Measurements from ENCODE around the gene OR2AK2.
"Not testable (repeated sequence)": the region's sequence is repeated elsewhere in the genome, so short reads cannot be mapped to it uniquely, and the experiment has no call there.

OR2AK2 gene, protein sequence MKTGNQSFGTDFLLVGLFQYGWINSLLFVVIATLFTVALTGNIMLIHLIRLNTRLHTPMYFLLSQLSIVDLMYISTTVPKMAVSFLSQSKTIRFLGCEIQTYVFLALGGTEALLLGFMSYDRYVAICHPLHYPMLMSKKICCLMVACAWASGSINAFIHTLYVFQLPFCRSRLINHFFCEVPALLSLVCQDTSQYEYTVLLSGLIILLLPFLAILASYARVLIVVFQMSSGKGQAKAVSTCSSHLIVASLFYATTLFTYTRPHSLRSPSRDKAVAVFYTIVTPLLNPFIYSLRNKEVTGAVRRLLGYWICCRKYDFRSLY

DNA sequence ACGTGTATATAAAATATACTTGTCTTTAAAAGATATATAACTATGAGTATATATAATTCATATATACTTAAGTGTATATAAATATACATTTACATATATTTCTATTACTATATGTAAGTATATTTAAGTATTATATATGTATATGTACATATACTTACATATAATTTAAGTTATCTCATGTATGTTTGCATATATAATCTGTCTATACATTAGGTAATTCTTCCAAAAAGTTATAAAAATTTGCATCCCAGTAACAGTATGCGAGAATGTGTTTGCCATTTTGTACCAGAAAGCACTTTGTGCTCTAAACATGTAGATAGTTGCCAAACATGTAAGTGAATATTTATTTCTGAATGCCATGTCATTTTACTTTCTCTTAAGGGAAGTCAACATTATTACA lies at the start of gene OR2AK2:
TSS of gene OR2AK2 (plus strand) at position 301 of the 400 bp plus-strand sequence. CDS start 144 bp downstream, outside the sequence.
- peak within 1 kb of the TSS; percentile 54 for H3K27ac Mint-ChIP-seq
- peaks cover 14% of the 10 kb centered on the region for H3K4me1 Mint-ChIP-seq
- H3K4me3 Mint-ChIP-seq = no peak within 1 kb of the TSS
- H3K9me3 Mint-ChIP-seq = peaks cover 4% of the 10 kb centered on the region
- H3K36me3 Mint-ChIP-seq = peaks cover 2% of the 10 kb centered on the region
- ATAC-seq (ENCODE audit: low read depth) (no peak), DNase-seq (ENCODE audit: low spot score in 2 of 2) (no peak)
- H3K27me3 Mint-ChIP-seq = peaks cover 5% of the 10 kb centered on the region

DNA sequence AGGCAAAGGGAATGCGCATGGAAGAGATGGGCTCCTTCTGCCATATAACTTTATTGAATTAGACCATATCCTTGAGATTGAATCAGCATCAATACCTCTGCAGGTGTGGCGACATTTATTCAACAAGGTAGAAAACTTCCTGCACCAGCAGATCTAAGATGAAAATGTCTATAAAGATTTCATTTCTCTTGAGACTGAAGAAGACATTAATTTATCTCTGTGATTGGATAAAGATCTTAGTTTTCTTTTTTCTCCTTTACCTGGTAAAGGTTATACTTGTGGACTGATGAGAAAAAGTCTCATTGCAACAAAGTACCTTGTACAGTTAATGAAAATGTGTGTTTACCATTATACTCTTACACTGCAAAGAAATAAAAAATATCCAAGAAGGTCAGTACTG lies 45.1 kb upstream of the OR2AK2 start, which contains the start of gene OR2T8:
TSS of gene OR2T8 (plus strand) at position 301 of the 400 bp plus-strand sequence. CDS start 766 bp downstream, outside the sequence.
- ATAC-seq (ENCODE audit: low read depth) (no peak), DNase-seq (ENCODE audit: low spot score in 2 of 2) (no peak)
- no peaks in the 10 kb centered on the region for H3K36me3 Mint-ChIP-seq
- no peak within 1 kb of the TSS for H3K27ac Mint-ChIP-seq
- no peak within 1 kb of the TSS for H3K4me3 Mint-ChIP-seq
- no peaks in the 10 kb centered on the region for H3K27me3 Mint-ChIP-seq
- no peaks in the 10 kb centered on the region for H3K4me1 Mint-ChIP-seq
- no peaks in the 10 kb centered on the region for H3K9me3 Mint-ChIP-seq

DNA sequence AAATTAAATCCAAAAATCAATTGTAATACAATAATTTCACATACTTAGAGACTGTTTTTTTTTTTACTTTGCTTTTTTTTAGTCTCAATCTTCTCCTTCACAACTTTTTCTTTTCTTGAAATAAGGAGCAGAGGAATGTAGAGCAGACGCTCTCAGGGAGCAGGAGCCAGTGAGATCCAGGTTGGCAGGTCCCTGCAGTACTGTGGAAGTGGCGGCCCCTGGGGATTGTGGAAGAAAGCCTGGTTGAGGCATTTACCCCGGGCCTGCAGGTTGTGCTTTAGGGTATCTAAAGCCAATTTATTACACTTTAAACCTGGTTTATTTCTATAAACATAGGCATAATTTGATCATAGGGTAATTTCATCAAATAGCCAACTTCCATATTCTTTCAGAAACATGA lies 41.1 kb upstream of the OR2AK2 start:
- DNase-seq (ENCODE audit: low spot score in 2 of 2) = no peak
- Mint-ChIP-seq H3K27me3 (no peaks in the 10 kb centered on the region), H3K36me3 (no peaks in the 10 kb centered on the region), H3K27ac (no peak overlapping the region), H3K4me1 (no peaks in the 10 kb centered on the region), H3K9me3 (no peaks in the 10 kb centered on the region), H3K4me3 (no peak overlapping the region)
- ATAC-seq (ENCODE audit: low read depth) = no peak

DNA sequence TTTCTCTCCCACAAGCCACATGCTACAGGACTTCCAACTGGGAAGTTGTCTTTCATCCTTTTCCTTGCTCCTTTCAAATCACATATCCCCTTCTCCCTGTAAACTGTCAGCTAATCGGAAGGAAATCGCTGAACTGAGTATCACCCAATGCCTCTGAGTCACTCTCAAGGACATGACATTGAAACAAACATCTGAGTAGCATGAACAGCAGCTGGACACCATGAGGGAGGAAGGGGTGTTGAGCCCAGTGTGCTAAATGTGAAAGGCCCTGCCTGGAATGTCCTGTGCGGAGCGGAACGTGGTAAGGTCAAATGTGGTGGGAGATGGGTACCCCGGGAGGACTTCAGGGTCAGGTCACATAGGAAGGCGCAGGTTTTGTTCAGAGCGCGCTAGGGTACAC lies 40.2 kb upstream of the OR2AK2 start, which contains the start of gene OR2AJ1:
TSS of gene OR2AJ1 (plus strand) at position 22 of the 400 bp plus-strand sequence. CDS start 8,880 bp downstream, outside the sequence.
- ATAC-seq (ENCODE audit: low read depth) (no peak), DNase-seq (ENCODE audit: low spot score in 2 of 2) (no peak)
- Mint-ChIP-seq H3K27ac (no peak within 1 kb of the TSS), H3K9me3 (no peaks in the 10 kb centered on the region), H3K27me3 (no peaks in the 10 kb centered on the region), H3K4me1 (no peaks in the 10 kb centered on the region), H3K36me3 (no peaks in the 10 kb centered on the region), H3K4me3 (no peak within 1 kb of the TSS)

DNA sequence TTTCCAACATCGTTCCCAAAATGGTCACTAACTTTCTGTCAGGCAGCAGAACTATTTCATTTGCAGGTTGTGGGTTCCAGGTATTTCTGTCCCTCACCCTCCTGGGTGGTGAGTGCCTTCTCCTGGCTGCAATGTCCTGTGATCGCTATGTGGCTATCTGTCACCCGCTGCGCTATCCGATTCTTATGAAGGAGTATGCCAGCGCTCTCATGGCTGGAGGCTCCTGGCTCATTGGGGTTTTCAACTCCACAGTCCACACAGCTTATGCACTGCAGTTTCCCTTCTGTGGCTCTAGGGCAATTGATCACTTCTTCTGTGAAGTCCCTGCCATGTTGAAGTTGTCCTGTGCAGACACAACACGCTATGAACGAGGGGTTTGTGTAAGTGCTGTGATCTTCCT lies 31.0 kb upstream of the OR2AK2 start:
- no peak for DNase-seq (ENCODE audit: low spot score in 2 of 2)
- H3K27me3 Mint-ChIP-seq = peaks cover 1% of the 10 kb centered on the region
- H3K36me3 Mint-ChIP-seq = no peaks in the 10 kb centered on the region
- H3K27ac Mint-ChIP-seq = no peak overlapping the region
- H3K4me1 Mint-ChIP-seq = no peaks in the 10 kb centered on the region
- H3K4me3 Mint-ChIP-seq = no peak overlapping the region
- H3K9me3 Mint-ChIP-seq = no peaks in the 10 kb centered on the region
- no peak for ATAC-seq (ENCODE audit: low read depth)

DNA sequence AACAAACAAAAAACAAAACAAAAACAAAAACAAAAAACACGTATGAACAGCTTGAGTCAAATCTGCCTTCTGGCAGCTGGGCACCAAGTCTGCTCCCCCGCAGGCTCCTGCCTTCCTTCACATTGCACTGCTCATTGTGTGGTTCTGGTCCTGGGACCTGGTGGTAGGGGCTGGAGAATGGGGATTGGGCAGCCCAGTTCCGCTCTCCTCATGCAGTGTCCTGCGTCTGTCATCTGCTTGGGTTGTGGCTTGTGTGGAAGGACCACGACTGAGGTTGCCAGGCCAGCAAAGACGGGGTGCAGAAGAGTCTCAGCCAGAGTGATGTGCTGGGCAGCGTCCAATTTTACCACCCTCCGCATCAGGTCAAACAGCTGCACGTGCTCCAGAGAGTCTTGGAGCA lies 29.3 kb upstream of the OR2AK2 start:
- Mint-ChIP-seq H3K27me3 (peaks cover 3% of the 10 kb centered on the region), H3K9me3 (no peaks in the 10 kb centered on the region), H3K27ac (no peak overlapping the region), H3K4me3 (no peak overlapping the region), H3K4me1 (no peaks in the 10 kb centered on the region), H3K36me3 (no peaks in the 10 kb centered on the region)
- ATAC-seq (ENCODE audit: low read depth) (no peak), DNase-seq (ENCODE audit: low spot score in 2 of 2) (no peak)

DNA sequence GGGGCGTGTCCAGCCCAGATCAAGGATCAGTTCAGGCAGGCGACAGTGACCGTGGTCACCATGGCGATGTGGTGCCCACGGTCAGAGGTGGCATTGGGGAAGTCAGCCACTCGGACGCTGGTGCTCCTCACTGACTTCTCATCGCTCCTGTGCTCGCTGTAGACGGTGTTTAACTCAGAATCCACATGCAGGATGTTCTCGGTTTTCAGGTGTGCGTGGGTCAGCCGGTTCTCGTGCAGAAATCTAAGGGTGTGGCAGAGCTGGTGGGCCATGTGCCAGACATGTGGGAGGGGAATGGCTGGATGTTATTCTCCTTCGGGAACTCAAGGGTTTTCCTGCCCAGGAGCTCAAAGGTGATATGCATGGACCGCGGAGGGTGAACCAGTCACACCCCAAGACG lies 28.6 kb upstream of the OR2AK2 start:
- Mint-ChIP-seq H3K27me3 (peaks cover 3% of the 10 kb centered on the region), H3K4me3 (no peak overlapping the region), H3K4me1 (no peaks in the 10 kb centered on the region), H3K36me3 (no peaks in the 10 kb centered on the region), H3K27ac (no peak overlapping the region), H3K9me3 (peaks cover 2% of the 10 kb centered on the region)
- no peak for DNase-seq (ENCODE audit: low spot score in 2 of 2)
- ATAC-seq (ENCODE audit: low read depth) = no peak

DNA sequence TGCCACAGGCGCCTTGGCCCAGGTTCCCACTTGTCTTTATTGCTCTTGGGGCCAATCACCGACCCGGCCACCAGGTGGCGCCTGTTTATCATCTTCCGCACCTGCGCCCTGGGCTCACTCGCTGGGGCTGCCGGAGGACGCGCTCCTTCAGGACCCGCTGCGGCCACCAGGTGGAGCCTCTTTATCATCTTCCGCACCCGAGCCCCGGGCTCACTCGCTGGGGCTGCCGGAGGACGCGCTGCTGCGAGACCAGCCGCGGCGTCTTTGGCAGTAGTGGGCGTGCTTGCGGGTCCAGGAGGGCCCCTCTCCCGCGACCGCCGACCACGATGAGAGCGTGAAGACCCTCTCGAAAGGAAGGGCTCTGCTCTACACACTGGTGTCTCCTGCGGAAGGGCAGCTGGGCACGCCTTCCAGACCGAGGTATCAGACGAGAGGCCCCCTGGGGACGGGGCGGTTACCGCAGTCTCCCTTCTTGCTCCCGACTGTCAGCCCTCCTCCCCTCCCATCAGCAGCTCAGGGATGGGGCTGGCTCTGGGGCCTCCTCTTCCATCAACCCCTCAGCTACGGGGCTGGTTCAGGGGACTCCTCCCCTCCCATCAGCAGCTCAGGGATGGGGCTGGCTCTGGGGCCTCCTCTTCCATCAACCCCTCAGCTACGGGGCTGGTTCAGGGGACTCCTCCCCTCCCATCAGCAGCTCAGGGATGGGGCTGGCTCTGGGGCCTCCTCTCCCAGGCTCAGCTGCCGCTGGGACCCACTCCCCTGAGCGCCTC lies 27.9 kb upstream of the OR2AK2 start:
- H3K27ac Mint-ChIP-seq = not testable (repeated sequence)

DNA sequence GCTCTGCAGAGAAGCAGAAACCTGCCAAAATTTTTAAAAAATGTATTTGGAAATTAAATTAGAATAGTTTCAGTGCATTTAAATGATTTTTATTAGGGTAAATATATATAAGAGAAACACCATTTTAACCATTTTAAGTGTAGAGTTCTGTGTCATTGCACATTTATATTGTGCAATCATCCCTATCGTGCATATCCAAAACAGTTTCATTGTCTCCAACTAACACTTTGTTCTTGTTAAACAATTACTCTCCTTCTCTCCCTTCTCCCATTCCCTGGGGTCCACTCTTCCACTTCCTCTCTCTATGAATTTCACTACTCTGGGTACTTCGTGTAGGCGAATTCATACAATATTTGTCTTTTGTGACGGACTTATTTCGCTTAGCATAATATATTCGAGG lies 22.4 kb upstream of the OR2AK2 start:
- DNase-seq (ENCODE audit: low spot score in 2 of 2) (no peak), ATAC-seq (ENCODE audit: low read depth) (no peak)
- Mint-ChIP-seq H3K4me3 (no peak overlapping the region), H3K27me3 (peaks cover 3% of the 10 kb centered on the region), H3K27ac (no peak overlapping the region), H3K4me1 (no peaks in the 10 kb centered on the region), H3K9me3 (peaks cover 7% of the 10 kb centered on the region), H3K36me3 (no peaks in the 10 kb centered on the region)

More for the DNA sequence above, 27.9 kb upstream of the OR2AK2 start:
- H3K4me3 Mint-ChIP-seq = peak overlapping the region; percentile 76
- not testable (repeated sequence) for H3K4me1 Mint-ChIP-seq, H3K9me3 Mint-ChIP-seq, H3K27me3 Mint-ChIP-seq, H3K36me3 Mint-ChIP-seq
- ATAC-seq (ENCODE audit: low read depth) = peak; percentile 96
- peak; percentile 77 to 90 for DNase-seq (ENCODE audit: low spot score in 2 of 2)

DNA sequence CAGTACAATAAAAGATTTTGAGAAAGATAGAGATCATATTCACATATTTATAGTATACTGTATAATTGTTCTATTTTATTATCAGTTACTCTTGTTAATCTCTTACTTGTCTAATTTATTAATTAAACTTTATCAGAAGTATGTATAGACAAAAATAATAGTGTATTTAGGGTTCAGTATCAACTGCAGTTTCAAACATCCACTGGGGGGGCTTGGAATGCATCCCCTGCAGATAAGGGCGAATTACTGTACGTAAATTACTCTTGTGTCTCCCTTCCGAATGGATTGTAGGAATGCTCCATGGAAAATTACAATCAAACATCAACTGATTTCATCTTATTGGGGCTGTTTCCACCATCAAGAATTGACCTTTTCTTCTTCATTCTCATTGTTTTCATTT lies 16.5 kb upstream of the OR2AK2 start, which contains the start of gene OR2L8:
TSS of gene OR2L8 (plus strand) at position 301 of the 400 bp plus-strand sequence. CDS start at position 301, 0 bp downstream.
- Mint-ChIP-seq H3K27ac (no peak within 1 kb of the TSS), H3K4me3 (no peak within 1 kb of the TSS), H3K27me3 (peaks cover 3% of the 10 kb centered on the region)

DNA sequence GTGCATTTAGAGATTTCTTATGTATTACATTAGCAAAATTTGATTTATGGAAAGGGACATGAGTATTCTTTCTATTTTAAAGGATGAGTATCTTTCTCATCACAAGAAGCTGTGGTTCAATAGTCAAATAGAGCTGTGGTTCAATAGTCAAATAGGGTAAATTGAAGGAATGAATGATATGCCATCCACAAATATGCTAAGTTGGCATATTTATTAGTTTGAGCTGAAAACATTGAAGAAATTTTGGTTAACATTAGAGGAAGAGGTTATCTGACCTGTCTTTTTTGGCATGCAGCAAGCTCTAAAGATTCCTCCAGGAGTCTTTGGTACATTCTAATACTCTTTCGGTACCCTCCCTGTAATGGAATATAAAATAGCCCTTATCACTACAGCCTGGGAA lies 11.6 kb upstream of the OR2AK2 start:
- Mint-ChIP-seq H3K27me3 (peaks cover 3% of the 10 kb centered on the region), H3K27ac (no peak overlapping the region), H3K9me3 (peaks cover 6% of the 10 kb centered on the region), H3K4me1 (no peaks in the 10 kb centered on the region), H3K4me3 (no peak overlapping the region), H3K36me3 (peaks cover 2% of the 10 kb centered on the region)
- DNase-seq (ENCODE audit: low spot score in 2 of 2) = no peak
- no peak for ATAC-seq (ENCODE audit: low read depth)

More for the DNA sequence above, 16.5 kb upstream of the OR2AK2 start, which contains the start of gene OR2L8:
- H3K9me3 Mint-ChIP-seq = peaks cover 6% of the 10 kb centered on the region
- no peaks in the 10 kb centered on the region for H3K4me1 Mint-ChIP-seq
- ATAC-seq (ENCODE audit: low read depth) (no peak), DNase-seq (ENCODE audit: low spot score in 2 of 2) (no peak)
- H3K36me3 Mint-ChIP-seq = peaks cover 2% of the 10 kb centered on the region

DNA sequence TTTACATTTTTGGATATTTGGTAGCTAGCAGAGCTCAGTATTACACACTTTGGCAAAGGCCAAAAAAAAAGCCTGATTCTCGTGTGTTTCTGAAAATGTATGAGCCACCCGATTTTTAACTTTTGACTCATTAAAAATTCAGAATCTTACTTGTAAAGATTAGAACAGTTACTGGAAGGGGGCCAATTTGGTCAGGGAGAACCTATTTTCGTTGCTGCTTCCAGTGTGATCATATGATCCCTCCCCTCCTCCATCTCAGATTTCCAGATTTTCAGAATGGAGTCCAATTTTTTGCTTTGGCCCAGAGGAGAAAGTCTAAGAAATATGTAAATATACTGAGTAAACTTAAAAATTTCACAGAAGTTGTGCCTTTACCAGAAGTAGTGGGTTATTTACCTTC lies 3.2 kb upstream of the OR2AK2 start:
- DNase-seq (ENCODE audit: low spot score in 2 of 2) (no peak), ATAC-seq (ENCODE audit: low read depth) (no peak)
- no peaks in the 10 kb centered on the region for H3K36me3 Mint-ChIP-seq
- no peak overlapping the region for H3K4me3 Mint-ChIP-seq
- peaks cover 6% of the 10 kb centered on the region for H3K9me3 Mint-ChIP-seq
- H3K27ac Mint-ChIP-seq = no peak overlapping the region
- peaks cover 3% of the 10 kb centered on the region for H3K27me3 Mint-ChIP-seq
- peaks cover 5% of the 10 kb centered on the region for H3K4me1 Mint-ChIP-seq

DNA sequence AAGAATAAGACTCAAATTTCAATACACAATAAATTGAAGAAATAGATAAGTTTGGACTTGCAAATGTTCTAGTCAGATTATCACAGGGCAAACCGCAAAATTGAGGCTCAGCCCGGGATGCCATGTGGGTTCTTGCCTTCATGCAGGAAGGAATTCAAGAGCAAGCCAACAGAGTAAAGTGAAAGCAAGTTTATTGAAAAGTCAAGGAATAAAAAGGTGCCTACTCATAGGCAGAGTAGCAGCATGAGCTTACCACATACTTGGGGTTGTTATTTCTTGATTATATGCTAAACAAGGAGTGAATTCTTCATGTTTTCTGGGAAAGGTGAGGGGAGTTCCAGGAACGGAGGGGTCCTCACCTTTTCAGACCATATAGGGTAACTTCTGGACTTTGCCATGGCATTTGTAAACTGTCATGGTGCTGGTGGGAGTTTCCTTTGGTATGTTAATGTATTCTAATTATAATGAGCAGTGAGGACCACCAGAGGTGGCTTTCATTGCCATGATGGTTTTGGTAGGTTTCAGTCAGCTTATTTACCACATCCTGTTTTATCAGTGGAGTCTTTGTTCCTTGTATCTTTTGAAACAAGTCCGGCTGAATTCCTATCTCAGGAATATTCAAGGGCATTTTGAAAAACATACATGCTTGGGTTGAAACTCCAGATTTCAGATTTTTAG lies 2.0 kb upstream of the OR2AK2 start:
- Mint-ChIP-seq H3K4me1 (peaks cover 14% of the 10 kb centered on the region), H3K9me3 (peaks cover 4% of the 10 kb centered on the region), H3K27me3 (peaks cover 5% of the 10 kb centered on the region), H3K27ac (no peak overlapping the region), H3K36me3 (no peaks in the 10 kb centered on the region), H3K4me3 (no peak overlapping the region)
- DNase-seq (ENCODE audit: low spot score in 2 of 2) (no peak), ATAC-seq (ENCODE audit: low read depth) (no peak)

Measured in memory B cell (primary cell).